ENCODE measurements around the gene SRRM1. TPM values are rescaled to one million over a fixed set of nuclear protein-coding genes. Genes with fewer than 3 reads are reported as not detected.

SRRM1 gene
- total and polyA plus RNA-seq, 10 of the 15 experiments (the other 5 are each of a cell fraction or from before 2014, with no cell fraction given): 36.8 to 285 (median 126) TPM

- BruUV-seq (replicated peaks): no TSS peak
- H2AFZ ChIP-seq (ENCODE audit: control insufficient read depth, low read depth, low read length): peak overlapping the region; percentile 68
- H3K9me3 ChIP-seq (replicated peaks; ENCODE audit: control insufficient read depth, insufficient read depth, low read length): no peaks in the 10 kb centered on the region
- ChIA-PET SMC1A (ENCODE audit: uncharacterized antibody, unreplicated experiment) (interaction anchor here (0.5 to 8.4 kb wide), 21 partner anchors 12 to 148 kb away, joined by 3 to 92 read pairs (median 5); partner anchors contain the start of gene CLIC4), RAD21 (ENCODE audit: unreplicated experiment) (interaction anchor here (0.6 to 9.6 kb wide), 12 partner anchors 16 to 301 kb away, joined by 3 to 377 read pairs (median 7); partner anchors contain the start of gene CLIC4), POLR2A (interaction anchor here (0.5 to 4.0 kb wide), 11 partner anchors 10 to 135 kb away, joined by 3 to 29 read pairs (median 4); partner anchors contain the start of gene CLIC4), CTCF (interaction anchor here (0.9 to 24.4 kb wide), 14 partner anchors 23 to 142 kb away, joined by 3 to 655 read pairs (median 6); partner anchors contain the start of gene CLIC4)
- peak overlapping the region; percentile 26; the same call in 1 of the 2 replicates for H3K9ac ChIP-seq (ENCODE audit: control insufficient read depth, insufficient read depth, low read length)
- H3K27me3 ChIP-seq (replicated peaks in 1 of 2; ENCODE audit: control insufficient read depth in 2 of 2, insufficient read depth in 2 of 2, low read length in 1 of 2): no peaks in the 10 kb centered on the region
- H3K27ac ChIP-seq (ENCODE audit: control insufficient read depth, insufficient read depth): peak overlapping the region; percentile 43; the same call in 1 of the 2 replicates
- in situ Hi-C loops (cut with MboI) (loop anchor here (5.0 kb wide), 1 partner anchor 143 kb away; no protein-coding TSS in a partner anchor), intact Hi-C loops (cut with micrococcal nuclease; ENCODE audit: unreplicated experiment) (loop anchor here (1.0 kb wide), 1 partner anchor 54 kb away; no protein-coding TSS in a partner anchor)
- 29% methylated on average over 5 of the region's 5 CpGs for WGBS (ENCODE audit: insufficient coverage, insufficient replicate concordance, low lambda C conversion rate, missing lambda C conversion rate)
- no peak for TF ChIP-seq BCL3 (IDR thresholded peaks at IDR 0.05; ENCODE audit: borderline replicate concordance, insufficient read depth, low read depth, low read length, poor library complexity, severe bottlenecking)
- peak; percentile 74; the same call in 1 of the 2 replicates for TF ChIP-seq SMARCA5 (IDR thresholded peaks at IDR 0.05)
- TF ChIP-seq ASH2L (IDR thresholded peaks at IDR 0.05; ENCODE audit: borderline replicate concordance, low read depth): no peak
- TF ChIP-seq CBFB (IDR thresholded peaks at IDR 0.05; ENCODE audit: low read depth): no peak
- TF ChIP-seq ZNF24 (IDR thresholded peaks at IDR 0.05): no peak
- no peak for TF ChIP-seq NKRF (conservative IDR thresholded peaks at IDR 0.05)
- no peak for TF ChIP-seq CHD4 (IDR thresholded peaks at IDR 0.05)
- no peak for TF ChIP-seq EGR1 (IDR thresholded peaks at IDR 0.05; ENCODE audit: borderline replicate concordance in 1 of 2, low read depth in 2 of 2, low read length in 2 of 2)
- no peak for TF ChIP-seq ZNF207 (IDR thresholded peaks at IDR 0.05; ENCODE audit: borderline replicate concordance)
- TF ChIP-seq STAT1 (conservative IDR thresholded peaks at IDR 0.05): no peak
- no peak for TF ChIP-seq RELA (IDR thresholded peaks at IDR 0.05; ENCODE audit: borderline replicate concordance, partially characterized antibody)
- no peak for TF ChIP-seq CBX5 (IDR thresholded peaks at IDR 0.05; ENCODE audit: low read depth)
- TF ChIP-seq ATF2 (IDR thresholded peaks at IDR 0.05; ENCODE audit: low read length): no peak
- TF ChIP-seq ETV6 (conservative IDR thresholded peaks at IDR 0.05 in 1 of 2, IDR thresholded peaks at IDR 0.05 in 1 of 2; ENCODE audit: borderline replicate concordance in 1 of 2, low read depth in 1 of 2): 0 out of 4 replicates have a peak, but pooled peaks of 1 of the 2 experiments have one; percentile 36
- TF ChIP-seq RUNX3 (IDR thresholded peaks at IDR 0.05; ENCODE audit: low read length): no peak
- no peaks in the 10 kb centered on the region for H4K20me1 ChIP-seq (ENCODE audit: control insufficient read depth, insufficient read depth)
- no peak overlapping the region for H3K4me3 ChIP-seq
- H3K79me2 ChIP-seq (ENCODE audit: control insufficient read depth, insufficient read depth, low read length): no peaks in the 10 kb centered on the region
- H3K36me3 ChIP-seq (ENCODE audit: control insufficient read depth in 2 of 2, insufficient read depth in 2 of 2, low read length in 1 of 2): no peaks in the 10 kb centered on the region
- peaks cover 27% of the 10 kb centered on the region for H3K4me1 ChIP-seq (ENCODE audit: control insufficient read depth, insufficient read depth, low read length)
- FAIRE-seq: no peak
- ATAC-seq: peak; percentile 5; the same call in 2 of the 3 replicates
- no peak for DNase-seq (ENCODE audit: low read depth, low spot score)
- H3K4me2 ChIP-seq (ENCODE audit: control insufficient read depth, insufficient read depth): peak overlapping the region; percentile 26
These were observed 50.8 kb downstream of the SRRM1 start for GRCh38 chr1:24693827-24694379.
